NOMO-1 (cell line): ENCODE measurements around the gene ATP9B.
"Not testable (repeated sequence)": the region's sequence is repeated elsewhere in the genome, so short reads cannot be mapped to it uniquely, and the experiment has no call there.

Experiments used
- DNase-seq, 2 experiments: peaks; one replicate each; lab custom pipeline; 2025; ENCODE audit not compliant: unreplicated experiment in 2 of 2; lab: John Stamatoyannopoulos, UW

The ATP9B gene

GRCh38 chr18:79071037-79071436, 1.8 kb downstream of the ATP9B start:
- peak in 1 of 2 experiments; percentile 49 for DNase-seq

DNA sequence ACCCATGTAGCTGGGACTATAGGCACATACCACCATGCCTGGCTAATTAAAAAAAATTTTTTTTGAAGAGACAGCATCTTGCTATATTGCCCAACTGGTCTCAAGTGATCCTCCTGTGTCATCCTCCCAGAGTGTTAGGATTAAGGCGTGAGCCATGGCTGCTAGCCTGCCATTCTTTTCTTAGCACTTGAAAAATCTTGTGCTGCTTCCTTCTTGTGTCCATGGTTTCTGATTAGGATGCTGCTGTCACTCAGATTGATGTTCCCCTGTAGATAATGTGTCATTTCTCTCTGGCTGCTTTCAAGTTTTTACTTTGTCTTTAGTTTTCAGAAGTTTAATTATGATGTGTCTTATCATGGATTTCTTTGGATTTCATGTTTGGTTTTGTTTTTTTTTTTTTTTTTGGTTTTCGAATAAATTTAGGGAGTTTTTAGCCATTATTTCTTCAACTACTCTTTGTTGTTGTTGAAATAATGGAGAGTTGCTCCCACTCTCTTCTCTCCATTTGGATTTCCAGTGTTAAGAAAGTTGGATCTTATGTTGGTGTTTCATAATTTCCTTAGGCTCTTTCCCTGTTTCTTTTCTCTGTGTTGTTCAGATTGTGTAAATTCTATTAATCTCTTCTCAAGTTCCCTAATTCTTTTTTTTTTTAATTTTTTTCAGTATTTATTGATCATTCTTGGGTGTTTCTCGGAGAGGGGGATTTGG, 2.5 kb downstream of the ATP9B start:
- DNase-seq = no peak

GRCh38 chr18:79072655-79073054, 3.5 kb downstream of the ATP9B start:
- DNase-seq = not testable (repeated sequence)

GRCh38 chr18:79077181-79077580, 8.0 kb downstream of the ATP9B start:
- no peak for DNase-seq

DNA sequence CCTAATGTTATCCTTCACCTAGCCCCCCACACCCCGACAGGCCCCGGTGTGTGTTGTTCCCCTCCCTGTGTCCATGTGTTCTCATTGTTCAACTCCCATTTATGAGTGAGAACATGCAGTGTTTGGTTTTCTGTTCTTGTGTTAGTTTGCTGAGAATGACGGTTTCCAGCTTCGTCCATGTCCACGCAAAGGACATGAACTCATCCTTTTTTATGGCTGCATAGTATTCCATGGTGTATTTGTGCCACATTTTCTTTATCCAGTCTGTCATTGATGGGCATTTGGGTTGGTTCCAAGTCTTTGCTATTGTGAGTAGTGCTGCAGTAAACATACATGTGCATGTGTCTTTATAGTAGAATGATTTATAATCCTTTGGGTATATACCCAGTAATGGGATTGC, 9.6 kb downstream of the ATP9B start:
- not testable (repeated sequence) for DNase-seq

DNA sequence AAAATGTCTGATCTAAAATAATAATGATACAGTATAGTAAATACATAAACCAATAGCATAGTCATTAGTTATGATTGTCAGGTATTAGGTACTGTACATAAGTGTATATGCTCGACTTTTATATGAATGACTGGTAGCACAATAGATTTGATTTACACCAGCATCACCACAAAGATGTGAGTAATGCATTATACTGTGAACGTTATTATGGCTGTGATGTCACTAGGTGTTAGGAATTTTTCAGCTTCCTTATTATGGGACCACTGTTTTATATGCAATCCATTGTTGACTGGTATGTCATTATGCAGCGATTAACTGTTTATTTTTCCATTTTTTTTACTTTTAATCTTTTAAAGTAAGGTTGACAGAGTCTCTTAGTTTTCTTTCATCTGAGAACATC, 23.7 kb downstream of the ATP9B start:
- DNase-seq = no peak

GRCh38 chr18:79093986-79094385, 24.8 kb downstream of the ATP9B start:
- DNase-seq = no peak

DNA sequence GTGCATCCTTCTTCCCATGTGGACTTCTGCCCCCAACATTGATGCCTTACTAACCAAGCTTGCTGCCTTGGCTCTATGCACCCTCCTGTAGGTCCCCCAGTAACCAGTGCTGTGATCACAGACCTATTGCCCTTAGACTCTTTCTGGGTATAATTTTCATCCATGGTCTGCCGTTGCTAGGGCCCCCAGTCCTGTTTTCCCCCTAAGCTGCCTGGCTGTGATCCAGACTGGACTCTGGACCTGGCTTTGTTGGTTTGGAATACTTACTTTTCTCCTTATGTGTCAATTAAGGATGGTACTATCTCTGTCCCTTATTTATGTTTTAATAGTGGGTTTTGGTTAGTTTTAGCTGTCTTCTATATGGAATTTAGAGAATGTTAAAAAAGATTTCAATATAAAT, 26.0 kb downstream of the ATP9B start:
- DNase-seq = no peak

DNA sequence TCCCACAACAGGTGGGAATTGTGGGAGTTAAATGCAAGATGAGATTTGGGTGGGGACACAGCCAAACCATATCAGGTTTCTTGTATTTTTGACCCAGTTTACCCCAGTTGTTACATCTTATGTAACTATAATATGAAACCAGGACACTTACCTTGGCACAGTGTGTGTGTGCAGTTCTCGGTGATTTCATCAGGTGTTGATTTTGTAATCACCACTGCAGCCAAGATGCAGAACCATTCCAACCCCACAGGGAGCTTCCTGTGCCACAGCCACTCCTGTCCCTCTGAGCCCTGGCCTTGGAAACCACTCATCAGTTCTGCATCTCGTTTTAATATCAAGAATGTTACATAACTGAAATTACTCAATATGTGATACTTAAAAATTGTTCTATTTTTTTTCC, 31.8 kb downstream of the ATP9B start:
- DNase-seq = no peak

- no peak for DNase-seq
Measured at GRCh38 chr18:79102886-79103285, 33.7 kb downstream of the ATP9B start.

DNA sequence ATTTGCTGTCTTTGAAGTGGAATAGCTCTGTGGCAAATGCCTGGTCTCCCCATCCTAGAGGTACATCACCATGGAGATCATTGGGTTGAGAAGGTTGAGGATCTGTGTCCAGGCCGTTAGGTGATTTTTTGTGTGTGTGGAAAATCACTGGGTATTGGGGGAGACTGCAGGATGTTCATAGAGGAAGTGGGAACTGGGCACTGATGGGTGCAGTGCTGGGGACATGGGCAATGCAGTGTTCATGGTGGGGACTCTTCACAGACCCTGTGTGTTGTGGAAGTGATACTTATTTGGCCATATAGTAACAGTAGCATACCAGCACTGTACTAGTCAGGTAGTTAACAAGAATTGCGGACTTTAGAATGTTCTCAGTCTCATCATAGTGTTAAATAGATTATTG, 34.9 kb downstream of the ATP9B start:
- DNase-seq = no peak

DNA sequence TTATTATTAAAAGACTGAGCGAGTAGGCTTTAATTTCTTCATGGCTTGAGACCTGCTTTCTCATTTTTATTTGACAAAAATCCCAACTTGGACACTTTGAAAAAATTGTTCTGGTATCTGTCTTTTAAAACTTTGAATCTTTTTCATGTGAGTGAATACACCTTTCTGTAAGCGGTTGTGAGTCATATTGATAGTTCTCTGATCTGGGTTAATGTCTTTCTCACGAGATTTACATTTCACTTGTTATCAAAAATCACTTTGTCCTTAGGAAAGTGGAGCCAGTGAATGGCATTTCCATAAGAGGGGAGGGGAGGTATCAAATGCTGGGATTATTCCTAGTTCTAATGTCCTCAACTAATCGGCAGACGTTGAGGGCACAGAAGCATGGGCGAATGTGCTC, 36.3 kb downstream of the ATP9B start:
- no peak for DNase-seq

DNA sequence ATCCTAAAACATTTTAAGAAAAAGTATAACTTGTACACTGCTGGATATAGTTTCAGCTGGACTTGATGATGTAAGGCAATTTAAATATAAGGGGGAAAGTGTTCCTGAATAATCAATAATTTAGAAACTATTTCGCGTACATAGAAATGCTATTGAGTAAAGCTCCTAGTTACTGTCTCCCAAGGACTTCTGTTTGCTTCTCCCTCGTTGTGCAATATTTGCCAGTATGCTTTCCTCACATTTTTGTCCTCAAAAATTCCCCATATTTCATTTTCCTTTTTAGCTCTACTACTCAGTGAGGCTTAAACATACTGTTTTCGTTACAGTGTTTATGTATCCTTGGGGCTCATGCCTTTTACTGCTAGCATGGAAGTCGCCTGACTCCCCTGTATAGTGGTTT, 36.9 kb downstream of the ATP9B start:
- DNase-seq = no peak

DNA sequence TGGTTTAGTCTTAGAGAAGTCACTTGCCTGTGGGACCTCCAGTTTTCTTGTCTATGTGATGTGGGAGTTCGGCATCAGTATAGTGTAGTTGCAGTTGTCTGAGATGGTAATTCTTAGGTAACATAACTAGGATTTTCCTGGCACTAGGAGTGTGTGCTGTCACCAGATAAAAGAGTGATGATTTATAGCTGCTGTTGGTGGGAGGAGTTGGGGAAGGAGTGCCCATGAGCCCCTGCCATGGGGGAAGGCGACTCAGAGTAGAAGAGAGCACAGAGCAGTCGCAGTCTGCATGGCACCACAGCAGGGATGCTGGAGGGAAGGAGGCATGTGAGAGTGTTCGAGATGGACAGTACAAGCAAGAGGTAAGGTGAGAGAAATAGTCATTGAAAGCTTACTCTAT, 38.7 kb downstream of the ATP9B start:
- no peak for DNase-seq

- DNase-seq = no peak
Measured at GRCh38 chr18:79108549-79109215, 39.5 kb downstream of the ATP9B start.

- no peak for DNase-seq
Measured at GRCh38 chr18:79111483-79111882, 42.3 kb downstream of the ATP9B start.

GRCh38 chr18:79117385-79117784, 48.2 kb downstream of the ATP9B start:
- no peak for DNase-seq

DNA sequence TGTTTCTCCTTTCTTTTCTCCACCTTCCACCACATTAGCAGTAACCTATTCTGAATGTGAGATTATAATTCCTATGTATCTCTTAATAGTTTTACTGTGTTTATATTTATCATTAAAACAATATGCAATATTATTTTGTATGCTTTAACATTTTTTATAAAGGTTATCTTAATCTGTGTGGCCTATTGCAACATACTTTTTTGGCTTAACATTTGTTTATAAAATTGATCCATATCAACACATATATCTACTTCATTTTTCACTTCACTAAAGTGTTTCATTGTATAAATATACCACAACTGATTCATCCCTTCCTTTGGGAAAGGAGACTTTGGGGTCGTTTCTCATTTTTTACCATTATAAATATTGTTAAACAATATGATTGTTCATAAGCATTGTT, 48.6 kb downstream of the ATP9B start:
- DNase-seq = no peak

DNA sequence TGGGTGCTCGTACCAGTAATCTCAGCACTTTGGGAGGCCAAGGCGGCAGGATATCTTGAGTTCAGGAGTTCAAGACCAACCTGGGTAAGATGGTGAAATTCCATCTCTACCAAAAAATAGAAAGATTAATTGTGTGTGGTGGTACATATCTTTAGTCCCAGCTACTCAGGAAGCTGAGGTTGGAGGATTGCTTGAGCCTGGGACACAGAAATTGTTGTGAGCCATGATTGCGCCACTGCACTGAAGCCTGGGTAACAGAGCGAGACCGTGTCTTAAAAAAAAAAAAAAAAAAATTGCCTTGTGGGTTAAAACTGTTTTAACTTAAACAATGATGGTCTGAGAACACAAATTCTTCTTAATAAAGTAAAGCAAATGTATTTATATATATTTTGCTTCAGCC, 49.6 kb downstream of the ATP9B start:
- no peak for DNase-seq

DNA sequence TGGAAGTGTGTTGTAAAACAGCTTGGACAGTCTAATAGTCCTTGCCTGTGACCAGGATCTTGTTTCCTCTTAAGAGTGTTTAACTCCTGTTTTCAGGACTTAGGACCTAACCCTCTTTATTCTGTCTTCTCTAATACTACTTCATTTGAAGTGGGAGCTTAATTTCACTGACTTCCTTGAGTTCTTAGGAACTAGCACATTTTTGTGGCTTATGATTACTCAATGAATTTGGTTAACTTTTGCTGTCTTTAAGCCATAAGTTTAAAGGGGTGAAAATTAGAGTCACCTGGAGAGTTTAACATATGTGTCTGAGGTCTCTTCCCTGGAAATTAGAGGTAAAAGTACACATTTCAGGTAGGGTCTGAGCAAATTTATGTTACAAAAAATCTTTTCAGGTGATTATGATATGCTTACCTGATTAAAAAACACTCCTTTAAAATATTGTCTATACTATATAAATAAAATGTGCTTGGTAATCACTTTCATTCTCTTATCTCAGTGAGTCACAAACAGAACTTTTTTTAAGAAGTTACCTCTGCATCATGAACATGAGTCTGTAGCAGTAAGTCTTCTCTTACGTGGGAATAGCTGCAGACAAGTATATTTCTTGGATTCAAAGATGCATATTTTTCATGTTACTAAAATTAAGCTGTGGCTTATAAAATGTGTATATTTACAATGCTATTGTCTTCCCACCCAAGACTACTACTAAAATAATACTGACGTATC, 52.7 kb downstream of the ATP9B start:
- DNase-seq = no peak

DNA sequence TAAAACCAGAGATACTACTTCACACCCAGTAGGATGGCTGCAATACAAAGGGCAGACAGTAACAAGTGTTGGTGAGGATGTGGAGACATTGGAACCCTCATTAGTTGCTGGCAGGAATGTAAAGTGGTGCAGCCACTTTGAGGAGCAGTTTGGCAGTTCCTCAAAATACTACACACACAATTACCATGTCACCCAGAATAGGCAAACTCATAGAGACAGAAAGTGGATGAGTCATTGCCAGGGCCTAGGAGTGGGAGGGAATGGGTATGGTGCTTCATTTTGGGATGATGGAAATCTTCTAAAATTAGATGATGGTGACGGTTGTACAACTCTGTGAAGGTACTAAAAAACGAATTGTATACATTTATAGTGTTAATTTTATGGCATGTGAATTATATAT, 54.8 kb downstream of the ATP9B start:
- no peak for DNase-seq

GRCh38 chr18:79129120-79129519, 59.9 kb downstream of the ATP9B start:
- DNase-seq = no peak
